HEK293T (cell line): ENCODE measurements around the gene AP2A2.

Source experiments
- ARNT ChIP-seq: fragments of 450-650 bp; IDR thresholded peaks from 2 replicates; pipeline ENCODE4 v1.6.1; 2017; ENCODE audit warnings: mild to moderate bottlenecking
- BHLHE40 ChIP-seq: fragments of 450-650 bp; IDR thresholded peaks from 2 replicates; pipeline ENCODE4 v1.6.1; 2016; ENCODE audit warnings: mild to moderate bottlenecking, moderate library complexity, borderline replicate concordance
- FOXA1 ChIP-seq: fragments of 450-650 bp; IDR thresholded peaks from 2 replicates; pipeline ENCODE4 v1.6.1; 2016; ENCODE audit warnings: mild to moderate bottlenecking
- FOXK2 ChIP-seq: fragments of 450-650 bp; IDR thresholded peaks from 2 replicates; pipeline ENCODE4 v1.6.1; 2016; ENCODE audit warnings: mild to moderate bottlenecking
- FOXM1 ChIP-seq: fragments of 450-650 bp; IDR thresholded peaks from 2 replicates; pipeline ENCODE4 v1.6.1; 2017; ENCODE audit warnings: mild to moderate bottlenecking, borderline replicate concordance
- L3MBTL2 ChIP-seq: fragments of 450-650 bp; conservative IDR thresholded peaks from 2 replicates; pipeline ENCODE4 v1.6.1; 2016; ENCODE audit warnings: mild to moderate bottlenecking
- LEF1 ChIP-seq: fragments of 450-650 bp; IDR thresholded peaks from 2 replicates; pipeline ENCODE4 v1.6.1; 2017; ENCODE audit warnings: mild to moderate bottlenecking, borderline replicate concordance
- SP1 ChIP-seq: fragments of 450-650 bp; IDR thresholded peaks from 2 replicates; pipeline ENCODE4 v1.6.1; 2017
- SUZ12 ChIP-seq: fragments of 450-650 bp; IDR thresholded peaks from 2 replicates; pipeline ENCODE4 v1.6.1; 2016; ENCODE audit warnings: mild to moderate bottlenecking
- ZNF384 ChIP-seq: fragments of 450-650 bp; IDR thresholded peaks from 2 replicates; pipeline ENCODE4 v1.6.1; 2016
- TF ChIP-seq, protein P1 (sequence below): fragments of 450-650 bp; IDR thresholded peaks from 2 replicates; pipeline ENCODE4 v1.6.1; 2016

DNA sequence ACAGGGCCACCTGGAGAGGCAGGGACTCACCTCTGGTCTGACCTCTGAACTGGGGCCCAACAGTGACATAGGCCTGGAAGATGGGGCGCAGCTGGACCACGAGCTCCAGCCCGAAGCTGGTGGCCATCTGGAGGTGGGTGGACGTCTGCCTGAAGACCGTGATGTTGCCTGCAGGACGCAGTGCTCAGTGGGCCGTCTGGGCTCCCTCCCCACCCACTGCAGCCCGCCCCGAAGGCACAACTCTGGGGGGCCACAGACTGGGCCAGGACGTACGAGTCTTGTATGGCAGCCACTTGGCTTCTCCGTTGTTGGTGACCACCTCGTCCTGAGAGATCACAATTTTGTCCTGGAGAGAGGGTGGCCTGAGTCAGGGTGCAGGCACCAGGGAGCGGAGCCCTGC is 102.9 kb downstream of the AP2A2 start:
- no peak for TF ChIP-seq ARNT
- TF ChIP-seq SP1 = no peak
- TF ChIP-seq BHLHE40 = no peak
- no peak for TF ChIP-seq ZNF384
- no peak for TF ChIP-seq FOXM1
- TF ChIP-seq, protein P1, sequence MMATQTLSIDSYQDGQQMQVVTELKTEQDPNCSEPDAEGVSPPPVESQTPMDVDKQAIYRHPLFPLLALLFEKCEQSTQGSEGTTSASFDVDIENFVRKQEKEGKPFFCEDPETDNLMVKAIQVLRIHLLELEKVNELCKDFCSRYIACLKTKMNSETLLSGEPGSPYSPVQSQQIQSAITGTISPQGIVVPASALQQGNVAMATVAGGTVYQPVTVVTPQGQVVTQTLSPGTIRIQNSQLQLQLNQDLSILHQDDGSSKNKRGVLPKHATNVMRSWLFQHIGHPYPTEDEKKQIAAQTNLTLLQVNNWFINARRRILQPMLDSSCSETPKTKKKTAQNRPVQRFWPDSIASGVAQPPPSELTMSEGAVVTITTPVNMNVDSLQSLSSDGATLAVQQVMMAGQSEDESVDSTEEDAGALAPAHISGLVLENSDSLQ = no peak
- no peak for TF ChIP-seq SUZ12
- TF ChIP-seq L3MBTL2 = no peak
- TF ChIP-seq LEF1 = no peak
- no peak for TF ChIP-seq FOXA1
- TF ChIP-seq FOXK2 = no peak
